SK-N-SH (cell line): ENCODE results near the gene F9. TPM values are rescaled to one million over a fixed set of nuclear protein-coding genes. Genes with fewer than 3 reads are reported as not detected.

Source experiments
- CTCF ChIA-PET: fragments of 300-600, 350-600 bp; formaldehyde crosslinking; extraction: SDS; loops from one replicate; lab custom pipeline; 2021; lab: Yijun Ruan, JAX
- POLR2A ChIA-PET: fragments of 350-600 bp; sonication (Branson Sonifier 250); formaldehyde crosslinking; extraction: SDS; loops from one replicate; lab custom pipeline; 2020; ENCODE audit warnings: antibody characterized with exemption, inconsistent platforms; lab: Yijun Ruan, JAX
- DNase-seq: peaks from one replicate; pipeline ENCODE4 v3.0.0; 2012
- H2AFZ ChIP-seq: fragments of 200-600 bp; sonication (generic); 2 replicates; pipeline ENCODE4 v1.8.1; 2016; ENCODE audit warnings: antibody characterized with exemption, mild to moderate bottlenecking, low read depth
- H3F3A ChIP-seq: fragments of 200-600 bp; sonication (generic); replicated peaks from 2 replicates; pipeline ENCODE3; 2016; ENCODE audit warnings: antibody characterized with exemption, mild to moderate bottlenecking; ENCODE audit not compliant: insufficient read depth
- H3K27ac ChIP-seq, 2 experiments: fragments of 200-500 bp in 1 of 2; fragments of 200-600 bp in 1 of 2; sonication (Bioruptor generic) in 1 of 2; sonication (generic), shearing (Covaris generic) in 1 of 2; 2 replicates each; pipeline versions ENCODE4 v1.5.1 to v1.6.1; 2014 to 2016; ENCODE audit warnings: low read depth in 2 of 2, inconsistent platforms in 1 of 2, low read length in 1 of 2, mild to moderate bottlenecking in 1 of 2, mixed read lengths in 1 of 2
- H3K27me3 ChIP-seq: fragments of 200-600 bp; sonication (generic), shearing (Covaris generic); 2 replicates; pipeline ENCODE4 v1.6.1; 2016; ENCODE audit warnings: mixed run types; ENCODE audit not compliant: insufficient read depth
- H3K36me3 ChIP-seq, 2 experiments: fragments of 200-500 bp in 1 of 2; fragments of 200-600 bp in 1 of 2; sonication (Bioruptor generic) in 1 of 2; sonication (generic) in 1 of 2; replicated peaks in 1 of 2; 2 replicates each; pipeline versions ENCODE3 to v1.5.1; 2014 to 2016; ENCODE audit warnings: low read length in 1 of 2, mild to moderate bottlenecking in 1 of 2; ENCODE audit not compliant: insufficient read depth in 2 of 2, control insufficient read depth in 1 of 2
- H3K4me1 ChIP-seq, 2 experiments: fragments of 200-500 bp in 1 of 2; fragments of 200-600 bp in 1 of 2; sonication (Bioruptor generic) in 1 of 2; sonication (generic), shearing (Covaris generic) in 1 of 2; 2 replicates each; pipeline versions ENCODE4 v1.5.1 to v1.6.1; 2014 to 2016; ENCODE audit warnings: low read depth in 1 of 2, low read length in 1 of 2, mixed run types in 1 of 2; ENCODE audit not compliant: insufficient read depth in 2 of 2, control insufficient read depth in 1 of 2
- H3K4me2 ChIP-seq: fragments of 200-600 bp; sonication (generic), shearing (Covaris generic); 2 replicates; pipeline ENCODE4 v1.6.1; 2017; ENCODE audit warnings: mixed run types
- H3K4me3 ChIP-seq, 2 experiments: fragments of 200-500 bp in 1 of 2; fragments of 200-600 bp in 1 of 2; sonication (Bioruptor generic) in 1 of 2; sonication (generic), shearing (Covaris generic) in 1 of 2; 2 replicates each; pipeline versions ENCODE4 v1.5.1 to v1.8.1; 2014 to 2016; ENCODE audit warnings: low read depth in 2 of 2, inconsistent platforms in 1 of 2, low read length in 1 of 2, mild to moderate bottlenecking in 1 of 2, mixed read lengths in 1 of 2, moderate library complexity in 1 of 2
- H3K79me2 ChIP-seq: fragments of 200-600 bp; sonication (generic); 2 replicates; pipeline ENCODE4 v1.8.1; 2017; ENCODE audit warnings: mild to moderate bottlenecking; ENCODE audit not compliant: insufficient read depth
- H3K9ac ChIP-seq: fragments of 200-600 bp; sonication (generic); 2 replicates; pipeline ENCODE4 v1.6.1; 2017; ENCODE audit warnings: mixed run types
- H3K9me2 ChIP-seq: fragments of 200-600 bp; sonication (generic); 2 replicates; pipeline ENCODE4 v1.6.1; 2017; ENCODE audit warnings: mixed run types
- H3K9me3 ChIP-seq: fragments of 200-600 bp; sonication (generic); 2 replicates; pipeline ENCODE4 v1.6.1; 2017; ENCODE audit warnings: mixed run types, mild to moderate bottlenecking, moderate library complexity
- H4K20me1 ChIP-seq: fragments of 200-600 bp; sonication (generic); 2 replicates; pipeline ENCODE4 v1.6.1; 2017; ENCODE audit warnings: mild to moderate bottlenecking, mixed run types; ENCODE audit not compliant: insufficient read depth
- CHD2 ChIP-seq: fragments of 150-350 bp; IDR thresholded peaks from 2 replicates; pipeline ENCODE4 v1.6.1; 2018; ENCODE audit warnings: low read length; ENCODE audit not compliant: partially characterized antibody
- CTCF ChIP-seq: fragments of 200-600 bp; sonication (generic); IDR thresholded peaks from 2 replicates; pipeline ENCODE4 v1.6.1; 2017; ENCODE audit warnings: antibody characterized with exemption, mild to moderate bottlenecking, moderate library complexity
- FOSL2 ChIP-seq: IDR thresholded peaks from 2 replicates; pipeline ENCODE4 v1.4.0; 2012; ENCODE audit warnings: low read depth, mild to moderate bottlenecking, moderate library complexity, borderline replicate concordance
- GABPA ChIP-seq: IDR thresholded peaks from 2 replicates; pipeline ENCODE4 v1.4.0; 2012; ENCODE audit warnings: low read depth, mild to moderate bottlenecking
- GATA2 ChIP-seq: sonication (generic); formaldehyde crosslinking; IDR thresholded peaks from 2 replicates; pipeline ENCODE4 v1.5.0; 2020; ENCODE audit warnings: mild to moderate bottlenecking, missing genetic modification reagents
- IRF3 ChIP-seq: fragments of 150-350 bp; IDR thresholded peaks from 2 replicates; pipeline ENCODE4 v1.6.1; 2016; ENCODE audit warnings: mild to moderate bottlenecking, low read depth, low read length
- MEF2A ChIP-seq: IDR thresholded peaks from 2 replicates; pipeline ENCODE4 v1.4.0; 2012; ENCODE audit warnings: low read depth, borderline replicate concordance
- MXI1 ChIP-seq: IDR thresholded peaks from 2 replicates; pipeline ENCODE4 v1.6.1; 2012; ENCODE audit warnings: mild to moderate bottlenecking, low read depth, low read length, improper control_type of control experiment
- NFIC ChIP-seq: IDR thresholded peaks from 2 replicates; pipeline ENCODE4 v1.4.0; 2012; ENCODE audit warnings: borderline replicate concordance
- NRF1 ChIP-seq: IDR thresholded peaks from 2 replicates; pipeline ENCODE4 v1.6.1; 2012; ENCODE audit warnings: low read depth, mild to moderate bottlenecking, low read length
- POLR2AphosphoS5 ChIP-seq: IDR thresholded peaks from 2 replicates; pipeline ENCODE4 v1.6.1; 2012; ENCODE audit warnings: low read depth, low read length
- RAD21 ChIP-seq: IDR thresholded peaks from 2 replicates; pipeline ENCODE4 v1.6.1; 2012; ENCODE audit warnings: mild to moderate bottlenecking, low read length
- RCOR1 ChIP-seq: fragments of 150-350 bp; IDR thresholded peaks from 2 replicates; pipeline ENCODE4 v1.6.1; 2017; ENCODE audit warnings: antibody characterized with exemption, low read length
- REST ChIP-seq: IDR thresholded peaks from 2 replicates; pipeline ENCODE4 v1.6.1; 2012; ENCODE audit warnings: mild to moderate bottlenecking, low read depth, low read length, moderate library complexity
- RFX5 ChIP-seq: IDR thresholded peaks from 2 replicates; pipeline ENCODE4 v1.6.1; 2012; ENCODE audit warnings: mild to moderate bottlenecking, improper control_type of control experiment, low read length
- RXRA ChIP-seq: IDR thresholded peaks from 2 replicates; pipeline ENCODE4 v1.4.0; 2012; ENCODE audit warnings: low read depth, mild to moderate bottlenecking, borderline replicate concordance
- SMC3 ChIP-seq: IDR thresholded peaks from 2 replicates; pipeline ENCODE4 v1.6.1; 2012; ENCODE audit warnings: low read depth, low read length, improper control_type of control experiment
- TCF12 ChIP-seq: IDR thresholded peaks from 2 replicates; pipeline ENCODE4 v1.4.0; 2012
- TEAD4 ChIP-seq: IDR thresholded peaks from 2 replicates; pipeline ENCODE4 v1.4.0; 2012; ENCODE audit warnings: mild to moderate bottlenecking, borderline replicate concordance; ENCODE audit not compliant: insufficient read depth
- USF1 ChIP-seq: IDR thresholded peaks from 2 replicates; pipeline ENCODE4 v1.4.0; 2012; ENCODE audit warnings: low read depth, borderline replicate concordance
- YY1 ChIP-seq: IDR thresholded peaks from 2 replicates; pipeline ENCODE4 v1.4.0; 2012; ENCODE audit warnings: low read depth, mild to moderate bottlenecking
- WGBS: methylation state at CpG from one replicate; pipeline ENCODE4 v1.1.6; 2017; ENCODE audit warnings: low lambda C conversion rate; 5-methylcytosine and 5-hydroxymethylcytosine counted together
- polyA plus RNA-seq, 3 experiments: library from polyadenylated mRNA; depleted of rRNA; stranded (reverse); fragments of >200 nt; gene quantifications; 2 replicates each; pipeline ENCODE4 v1.2.3, GENCODE V29; 2012

F9 gene
- polyA plus RNA-seq, 1 of the 3 experiments (the other 2 are of a cell fraction), result not detected

- no peak for TF ChIP-seq MEF2A
- no peak for TF ChIP-seq RXRA
- no peak for TF ChIP-seq TEAD4
Observed at GRCh38 chrX:139483699-139484098, 46.8 kb upstream of the F9 start (continued).

GRCh38 chrX:139484591-139484990 is 45.9 kb upstream of the F9 start:
- no peak for TF ChIP-seq SMC3
- TF ChIP-seq GABPA, result no peak
- no peak for TF ChIP-seq MEF2A
- TF ChIP-seq RAD21, result no peak
- no peak for TF ChIP-seq YY1
- TF ChIP-seq REST, result no peak
- TF ChIP-seq MXI1, result no peak
- TF ChIP-seq TCF12, result no peak
- TF ChIP-seq CHD2, result no peak
- no peak for TF ChIP-seq USF1
- ChIA-PET CTCF (no interaction called here), POLR2A (no interaction called here)
- Histone ChIP-seq H2AFZ (no peak overlapping the region), H3K79me2 (no peaks in the 10 kb centered on the region), H3K4me3 (no peak overlapping the region), H3K4me1 (no peaks in the 10 kb centered on the region), H3K9me2 (no peaks in the 10 kb centered on the region), H3K9me3 (no peaks in the 10 kb centered on the region), H4K20me1 (no peaks in the 10 kb centered on the region), H3K9ac (no peak overlapping the region), H3F3A (no peaks in the 10 kb centered on the region), H3K36me3 (no peaks in the 10 kb centered on the region), H3K4me2 (no peak overlapping the region), H3K27ac (no peak overlapping the region), H3K27me3 (no peaks in the 10 kb centered on the region)
- DNase-seq, result no peak
- 1% methylated on average over 2 of the region's 2 CpGs for WGBS

GRCh38 chrX:139495324-139495723 is 35.2 kb upstream of the F9 start:
- ChIA-PET POLR2A (no interaction called here), CTCF (no interaction called here)
- H3K36me3 ChIP-seq, result no peaks in the 10 kb centered on the region
- H3K4me1 ChIP-seq, result no peaks in the 10 kb centered on the region
- H3K4me2 ChIP-seq, result no peak overlapping the region
- no peak for DNase-seq
- no peaks in the 10 kb centered on the region for H3K9me2 ChIP-seq
- no peak overlapping the region for H2AFZ ChIP-seq
- H3K4me3 ChIP-seq, result no peak overlapping the region
- 0 out of 2 replicates have a peak, but pooled peaks cover 4% of the 10 kb centered on the region for H3K9me3 ChIP-seq
- WGBS, result 2% methylated on average over 5 of the region's 5 CpGs
- TF ChIP-seq CTCF (no peak), NFIC (no peak), GATA2 (CRISPR knock-in tag) (no peak), RFX5 (no peak), IRF3 (no peak), MXI1 (no peak), RXRA (no peak), TEAD4 (no peak), RCOR1 (no peak), YY1 (no peak), FOSL2 (no peak), POLR2AphosphoS5 (no peak), NRF1 (no peak)
- H3F3A ChIP-seq, result no peaks in the 10 kb centered on the region
- H3K79me2 ChIP-seq, result no peaks in the 10 kb centered on the region
- H3K27me3 ChIP-seq, result no peaks in the 10 kb centered on the region
- no peak overlapping the region for H3K9ac ChIP-seq
- H4K20me1 ChIP-seq, result no peaks in the 10 kb centered on the region
- H3K27ac ChIP-seq, result no peak overlapping the region
